ENCODE measurements around the gene NPAS2. TPM values are rescaled to one million over a fixed set of nuclear protein-coding genes. Genes with fewer than 3 reads are reported as not detected.

The NPAS2 gene
- total and polyA plus RNA-seq, 2 donors (not counting 3 experiments of a cell fraction or from before 2014, with no cell fraction given), result 29.0 to 53.9 TPM

- CTCF ChIA-PET, result interaction anchor here (1.1 to 1.2 kb wide), 2 partner anchors 77 to 112 kb away, joined by 4 read pairs; no protein-coding TSS in a partner anchor
- no peaks in the 10 kb centered on the region for H3K9me3 ChIP-seq (replicated peaks; ENCODE audit: control insufficient read depth, insufficient read depth, low read length)
- FAIRE-seq (no peak), DNase-seq (ENCODE audit: low read depth, low spot score) (no peak)
- H3K9me1 ChIP-seq (replicated peaks; ENCODE audit: control insufficient read depth, extremely low read depth, insufficient read depth, low read length), result no peaks in the 10 kb centered on the region
- no peak for TF ChIP-seq GATA2 (IDR thresholded peaks at IDR 0.05; ENCODE audit: insufficient read depth, insufficient read length, low read depth, low read length)
- no peak for TF ChIP-seq MAX (IDR thresholded peaks at IDR 0.05; ENCODE audit: insufficient read depth, insufficient read length)
- no peak for TF ChIP-seq FOS (IDR thresholded peaks at IDR 0.05; ENCODE audit: borderline replicate concordance, insufficient read depth, low read length)
- H3K27ac ChIP-seq (ENCODE audit: insufficient read depth, low read depth, low read length), result no peak overlapping the region
- H3K4me1 ChIP-seq (ENCODE audit: control insufficient read depth, extremely low read depth, insufficient read depth, low read length), result peaks cover 5% of the 10 kb centered on the region
- H3K79me2 ChIP-seq (ENCODE audit: control insufficient read depth, insufficient read depth, low read length), result no peaks in the 10 kb centered on the region
- intact Hi-C loops (cut with micrococcal nuclease), result no loop called here
- H2AFZ ChIP-seq (ENCODE audit: low read depth, low read length), result no peak overlapping the region
- no peaks in the 10 kb centered on the region for H3K27me3 ChIP-seq (ENCODE audit: control insufficient read depth in 2 of 2, insufficient read depth in 2 of 2, low read length in 2 of 2)
- no peak overlapping the region for H3K4me2 ChIP-seq (ENCODE audit: insufficient read depth, low read length)
- no peak overlapping the region for H3K4me3 ChIP-seq (replicated peaks in 1 of 3; ENCODE audit: insufficient read depth in 1 of 3, low read depth in 1 of 3, low read length in 3 of 3)
- H4K20me1 ChIP-seq (replicated peaks; ENCODE audit: control insufficient read depth, extremely low read depth, insufficient read depth, low read length), result no peaks in the 10 kb centered on the region
- H3K36me3 ChIP-seq (ENCODE audit: control insufficient read depth in 2 of 2, extremely low read depth in 1 of 2, insufficient read depth in 2 of 2, low read length in 2 of 2), result no peaks in the 10 kb centered on the region
- POLR2A ChIA-PET, result no interaction called here
- H3K9ac ChIP-seq (replicated peaks; ENCODE audit: extremely low read depth, insufficient read depth, low read length), result no peak overlapping the region
- no TSS peak for BruUV-seq (replicated peaks)
- dilution Hi-C loops (cut with MboI; ENCODE audit: extremely low pct_ligation_motif_present, low sequenced_read_pairs), result no loop called here
Measured at GRCh38 chr2:100807707-100808106, 12.2 kb upstream of the NPAS2 start.

DNA sequence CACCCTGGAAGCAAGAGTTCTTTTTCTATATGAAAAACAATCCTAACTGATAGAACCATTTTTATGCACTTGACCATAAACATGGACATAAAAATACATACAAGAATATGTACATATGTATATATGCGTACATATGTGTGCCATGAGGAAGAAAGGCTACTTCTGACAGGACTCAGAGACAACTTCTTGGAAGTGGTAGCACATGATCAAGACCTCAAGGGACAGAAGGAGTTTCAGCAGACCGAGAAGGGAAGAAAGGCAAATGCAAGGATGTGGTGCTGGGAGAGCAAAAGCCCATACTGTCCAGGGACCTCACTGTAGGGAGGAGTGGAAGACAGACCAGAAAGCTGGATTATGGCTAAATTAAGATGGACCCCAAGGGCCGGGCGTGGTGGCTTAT, 11.4 kb upstream of the NPAS2 start:
- no peak for FAIRE-seq
- CTCF ChIA-PET, result interaction anchor here (1.1 to 1.2 kb wide), 2 partner anchors 78 to 111 kb away, joined by 4 read pairs; no protein-coding TSS in a partner anchor
- dilution Hi-C loops (cut with MboI; ENCODE audit: extremely low pct_ligation_motif_present, low sequenced_read_pairs), result no loop called here
- Histone ChIP-seq H3K4me1 (ENCODE audit: control insufficient read depth, extremely low read depth, insufficient read depth, low read length) (peaks cover 13% of the 10 kb centered on the region), H3K27ac (ENCODE audit: insufficient read depth, low read depth, low read length) (no peak overlapping the region), H4K20me1 (replicated peaks; ENCODE audit: control insufficient read depth, extremely low read depth, insufficient read depth, low read length) (no peaks in the 10 kb centered on the region), H3K9ac (replicated peaks; ENCODE audit: extremely low read depth, insufficient read depth, low read length) (no peak overlapping the region), H3K79me2 (ENCODE audit: control insufficient read depth, insufficient read depth, low read length) (no peaks in the 10 kb centered on the region), H3K9me1 (replicated peaks; ENCODE audit: control insufficient read depth, extremely low read depth, insufficient read depth, low read length) (no peaks in the 10 kb centered on the region), H3K36me3 (ENCODE audit: control insufficient read depth in 2 of 2, extremely low read depth in 1 of 2, insufficient read depth in 2 of 2, low read length in 2 of 2) (no peaks in the 10 kb centered on the region), H3K4me3 (replicated peaks in 1 of 3; ENCODE audit: insufficient read depth in 1 of 3, low read depth in 1 of 3, low read length in 3 of 3) (no peak overlapping the region), H3K4me2 (ENCODE audit: insufficient read depth, low read length) (no peak overlapping the region), H2AFZ (ENCODE audit: low read depth, low read length) (no peak overlapping the region), H3K9me3 (replicated peaks; ENCODE audit: control insufficient read depth, insufficient read depth, low read length) (no peaks in the 10 kb centered on the region), H3K27me3 (ENCODE audit: control insufficient read depth in 2 of 2, insufficient read depth in 2 of 2, low read length in 2 of 2) (no peaks in the 10 kb centered on the region)
- DNase-seq (ENCODE audit: low read depth, low spot score), result no peak
- TF ChIP-seq JUN (IDR thresholded peaks at IDR 0.05; ENCODE audit: borderline replicate concordance, insufficient read depth, insufficient read length, low read depth) (no peak), MYC (IDR thresholded peaks at IDR 0.05; ENCODE audit: low read depth, low read length) (no peak), CTCF (IDR thresholded peaks at IDR 0.05; ENCODE audit: extremely low read depth in 1 of 2, insufficient read depth in 1 of 2, low read depth in 1 of 2, low read length in 2 of 2) (no peak), POLR2A (IDR thresholded peaks at IDR 0.05; ENCODE audit: low read depth, low read length) (no peak), GATA2 (IDR thresholded peaks at IDR 0.05; ENCODE audit: insufficient read depth, insufficient read length, low read depth, low read length) (no peak), EZH2 (IDR thresholded peaks at IDR 0.05; ENCODE audit: borderline replicate concordance, low read depth, low read length, severe bottlenecking) (no peak), MAX (IDR thresholded peaks at IDR 0.05; ENCODE audit: insufficient read depth, insufficient read length) (no peak), FOS (IDR thresholded peaks at IDR 0.05; ENCODE audit: borderline replicate concordance, insufficient read depth, low read length) (no peak), POLR2AphosphoS5 (IDR thresholded peaks at IDR 0.05; ENCODE audit: insufficient read depth, low read depth, low read length) (no peak)
- intact Hi-C loops (cut with micrococcal nuclease), result no loop called here
- POLR2A ChIA-PET, result no interaction called here
- BruUV-seq (replicated peaks), result no TSS peak
